Fibroblast of mammary gland (primary cell): ENCODE results near the gene TBX1.
"Not testable (repeated sequence)": the region's sequence is repeated elsewhere in the genome, so short reads cannot be mapped to it uniquely, and the experiment has no call there.

Experiments used
- DNase-seq: peaks from one replicate; pipeline ENCODE4 v3.0.0-alpha.2; 2010; ENCODE audit warnings: low read depth
- H3K4me3 ChIP-seq: 2 replicates; pipeline ENCODE4 v1.5.1; 2011; ENCODE audit warnings: low read depth, mild to moderate bottlenecking, low read length, moderate library complexity; ENCODE audit not compliant: control insufficient read depth
- TF ChIP-seq, protein P1 (sequence below): conservative IDR thresholded peaks from 2 replicates; pipeline ENCODE4 v1.5.1; 2011; ENCODE audit warnings: low read depth, low read length, inconsistent platforms; ENCODE audit not compliant: control insufficient read depth, insufficient read depth

The TBX1 gene

GRCh38 chr22:19772673-19773469 is 12.3 kb downstream of the TBX1 start:
- no peak for DNase-seq
- TF ChIP-seq, protein P1, sequence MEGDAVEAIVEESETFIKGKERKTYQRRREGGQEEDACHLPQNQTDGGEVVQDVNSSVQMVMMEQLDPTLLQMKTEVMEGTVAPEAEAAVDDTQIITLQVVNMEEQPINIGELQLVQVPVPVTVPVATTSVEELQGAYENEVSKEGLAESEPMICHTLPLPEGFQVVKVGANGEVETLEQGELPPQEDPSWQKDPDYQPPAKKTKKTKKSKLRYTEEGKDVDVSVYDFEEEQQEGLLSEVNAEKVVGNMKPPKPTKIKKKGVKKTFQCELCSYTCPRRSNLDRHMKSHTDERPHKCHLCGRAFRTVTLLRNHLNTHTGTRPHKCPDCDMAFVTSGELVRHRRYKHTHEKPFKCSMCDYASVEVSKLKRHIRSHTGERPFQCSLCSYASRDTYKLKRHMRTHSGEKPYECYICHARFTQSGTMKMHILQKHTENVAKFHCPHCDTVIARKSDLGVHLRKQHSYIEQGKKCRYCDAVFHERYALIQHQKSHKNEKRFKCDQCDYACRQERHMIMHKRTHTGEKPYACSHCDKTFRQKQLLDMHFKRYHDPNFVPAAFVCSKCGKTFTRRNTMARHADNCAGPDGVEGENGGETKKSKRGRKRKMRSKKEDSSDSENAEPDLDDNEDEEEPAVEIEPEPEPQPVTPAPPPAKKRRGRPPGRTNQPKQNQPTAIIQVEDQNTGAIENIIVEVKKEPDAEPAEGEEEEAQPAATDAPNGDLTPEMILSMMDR, result no peak
- H3K4me3 ChIP-seq, result no peak overlapping the region

GRCh38 chr22:19773470-19774040 is 13.0 kb downstream of the TBX1 start:
- DNase-seq, result no peak
- TF ChIP-seq, protein P1, result no peak

GRCh38 chr22:19774628-19775027 is 14.1 kb downstream of the TBX1 start:
- TF ChIP-seq, protein P1, result no peak
- no peak overlapping the region for H3K4me3 ChIP-seq
- no peak for DNase-seq

More at GRCh38 chr22:19773470-19774040, 13.0 kb downstream of the TBX1 start:
- H3K4me3 ChIP-seq, result no peak overlapping the region

DNA sequence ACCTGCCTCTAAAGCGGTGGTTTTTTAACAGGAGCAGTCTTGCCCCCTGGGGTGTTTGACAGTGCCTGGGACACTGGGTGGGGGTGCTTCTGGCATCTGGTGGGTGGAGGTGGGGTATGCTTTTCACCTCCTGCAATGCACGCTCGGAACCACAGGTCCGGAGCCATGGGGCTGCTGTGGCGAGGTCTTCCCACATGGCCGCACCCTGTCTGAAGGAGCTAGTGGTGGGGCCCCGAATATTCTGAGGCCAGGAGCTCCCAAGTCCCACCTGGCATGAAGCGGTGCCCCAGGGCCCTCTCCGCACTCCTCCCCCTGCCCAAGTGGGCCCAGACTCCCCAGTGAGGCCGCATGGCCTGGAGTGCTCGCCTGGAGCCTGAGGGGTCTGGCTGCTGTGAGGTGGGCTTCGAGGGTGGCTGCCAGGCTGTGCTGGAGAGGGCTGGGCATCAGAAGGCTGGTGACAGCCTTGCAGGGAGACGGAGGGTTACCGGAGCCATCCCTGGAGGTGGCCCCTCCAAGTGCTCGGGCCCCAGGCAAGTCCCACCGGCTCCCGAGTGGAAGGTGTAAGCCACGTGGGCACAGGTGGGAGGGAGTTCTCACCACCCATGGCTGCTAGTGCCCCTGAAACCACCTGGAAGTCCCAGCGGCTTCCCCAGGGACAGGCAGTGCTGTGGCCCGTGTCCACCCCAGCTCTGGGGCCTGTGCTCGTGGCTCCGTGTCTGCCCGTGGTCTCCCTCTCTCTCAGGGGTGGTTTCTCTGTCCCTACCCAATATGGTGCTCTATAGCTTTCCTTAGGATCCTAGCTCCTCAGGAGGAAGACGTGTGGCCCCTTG is 15.1 kb downstream of the TBX1 start:
- no peak for DNase-seq
- no peak overlapping the region for H3K4me3 ChIP-seq
- TF ChIP-seq, protein P1, result no peak

GRCh38 chr22:19776433-19777031 is 16.0 kb downstream of the TBX1 start:
- DNase-seq, result no peak
- TF ChIP-seq, protein P1, result no peak
- no peak overlapping the region for H3K4me3 ChIP-seq

GRCh38 chr22:19777192-19777591 is 16.6 kb downstream of the TBX1 start:
- H3K4me3 ChIP-seq, DNase-seq: not testable (repeated sequence)
